GM12864 (cell line): Measurements from ENCODE around the gene SIVA1.
A peak's percentile ranks its signal among the peaks of the same experiment; 100 is the strongest.

Experiments used
- DNase-seq: peaks from one replicate; pipeline ENCODE4 v3.0.0-alpha.2; 2011; ENCODE audit warnings: low read depth
- H3K4me3 ChIP-seq: 2 replicates; pipeline ENCODE4 v1.5.1; 2011; ENCODE audit warnings: mild to moderate bottlenecking, low read depth, low read length, control low read depth
- CTCF ChIP-seq: IDR thresholded peaks from 2 replicates; pipeline ENCODE4 v1.5.1; 2011; ENCODE audit warnings: low read depth, mild to moderate bottlenecking, moderate library complexity, low read length, control low read depth, inconsistent platforms; ENCODE audit errors: missing control alignments

The SIVA1 gene

GRCh38 chr14:104770072-104770579, 17.2 kb downstream of the SIVA1 start:
- DNase-seq = no peak
- H3K4me3 ChIP-seq = no peak overlapping the region
- no peak for TF ChIP-seq CTCF

GRCh38 chr14:104770851-104771272, 17.9 kb downstream of the SIVA1 start:
- DNase-seq = no peak
- no peak overlapping the region for H3K4me3 ChIP-seq
- TF ChIP-seq CTCF = peak; percentile 90

- no peak for TF ChIP-seq CTCF
- no peak for DNase-seq
- H3K4me3 ChIP-seq = no peak overlapping the region
Observed at GRCh38 chr14:104771374-104771773, 18.4 kb downstream of the SIVA1 start.

- TF ChIP-seq CTCF = no peak
- DNase-seq = no peak
Observed at GRCh38 chr14:104771918-104772706, 19.2 kb downstream of the SIVA1 start.

GRCh38 chr14:104772707-104773504, 20.0 kb downstream of the SIVA1 start:
- TF ChIP-seq CTCF = no peak
- H3K4me3 ChIP-seq = no peak overlapping the region
- DNase-seq = no peak

More at GRCh38 chr14:104771918-104772706, 19.2 kb downstream of the SIVA1 start:
- no peak overlapping the region for H3K4me3 ChIP-seq

GRCh38 chr14:104773505-104774452, 20.8 kb downstream of the SIVA1 start:
- DNase-seq = no peak
- no peak overlapping the region for H3K4me3 ChIP-seq
- peak; percentile 4 for TF ChIP-seq CTCF
